Astrocyte of the cerebellum (primary cell): Measurements from ENCODE around the gene RBM39.

Experiments
- DNase-seq: peaks from one replicate; pipeline ENCODE4 v3.0.0-alpha.2; 2011; ENCODE audit warnings: low read depth
- H3K4me3 ChIP-seq: 2 replicates; pipeline ENCODE4 v1.5.1; 2011; ENCODE audit warnings: mild to moderate bottlenecking, low read depth, low read length, moderate library complexity
- CTCF ChIP-seq: IDR thresholded peaks from 2 replicates; pipeline ENCODE4 v1.5.1; 2012; ENCODE audit warnings: low read length, low read depth, moderate library complexity, mild to moderate bottlenecking; ENCODE audit errors: missing control alignments
- in situ Hi-C: cut with HindIII; loops from 2 replicates; pipeline ENCODE4 v1.10.0; 2017; ENCODE audit warnings: low sequenced_read_pairs

RBM39 gene

GRCh38 chr20:35657271-35657670 lies 84.8 kb downstream of the RBM39 start:
- no peak for TF ChIP-seq CTCF
- in situ Hi-C loops, result no loop called here
- H3K4me3 ChIP-seq, result no peak overlapping the region
- DNase-seq, result no peak

- in situ Hi-C loops, result no loop called here
These were observed 87.6 kb downstream of the RBM39 start for GRCh38 chr20:35654415-35654814.

GRCh38 chr20:35653893-35654292 lies 88.2 kb downstream of the RBM39 start:
- in situ Hi-C loops, result no loop called here
- H3K4me3 ChIP-seq, result no peak overlapping the region
- no peak for DNase-seq
- no peak for TF ChIP-seq CTCF

More at GRCh38 chr20:35654415-35654814, 87.6 kb downstream of the RBM39 start:
- TF ChIP-seq CTCF, result no peak
- DNase-seq, result no peak
- no peak overlapping the region for H3K4me3 ChIP-seq
